Measurements from ENCODE around the gene GABRR2.

DNA sequence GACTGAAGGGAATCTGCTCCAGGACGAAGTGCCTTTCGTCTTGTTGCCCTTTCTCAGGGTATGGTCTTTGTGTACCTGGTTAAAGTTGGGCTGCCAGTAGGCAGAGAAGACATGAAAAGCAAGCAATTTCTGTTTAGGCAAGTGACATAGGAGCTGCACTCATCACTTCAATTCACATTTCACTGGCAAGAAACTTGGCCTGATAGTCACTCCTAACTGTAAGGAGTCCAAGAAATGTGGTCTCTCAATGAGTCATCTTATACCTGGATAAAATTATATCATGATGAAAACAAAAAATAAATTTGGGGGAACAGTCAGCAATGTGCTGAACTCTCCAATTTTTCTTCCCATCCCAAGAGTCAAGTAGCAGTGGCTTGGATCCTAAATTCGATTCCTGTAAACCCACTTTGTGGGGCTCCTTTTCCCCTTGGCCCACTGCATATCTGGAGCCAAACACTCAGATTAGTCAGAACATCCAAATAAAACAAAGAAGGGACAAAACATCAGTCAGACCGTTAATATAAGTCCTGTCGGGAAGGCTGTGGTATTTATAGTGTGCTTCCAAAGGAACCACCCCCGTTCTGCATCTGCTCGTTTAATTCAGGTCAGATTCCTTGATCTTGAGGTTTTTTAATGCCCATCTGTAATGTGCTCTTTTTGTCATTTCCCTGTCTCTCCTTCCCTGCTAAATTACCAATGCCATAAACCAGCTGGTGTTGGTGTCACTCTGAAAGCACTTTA lies 93.0 kb downstream of the GABRR2 start:
- TF ChIP-seq FOXK2 (IDR thresholded peaks at IDR 0.05): no peak
- no peak for TF ChIP-seq SP1 (IDR thresholded peaks at IDR 0.05)
- no peak for TF ChIP-seq L3MBTL2 (conservative IDR thresholded peaks at IDR 0.05)
- no peak for TF ChIP-seq LEF1 (IDR thresholded peaks at IDR 0.05; ENCODE audit: borderline replicate concordance)
- no peak for TF ChIP-seq TARDBP (IDR thresholded peaks at IDR 0.05)
- no peak for TF ChIP-seq SUZ12 (IDR thresholded peaks at IDR 0.05)
- TF ChIP-seq NFRKB (IDR thresholded peaks at IDR 0.05): no peak
- TF ChIP-seq PKNOX1 (IDR thresholded peaks at IDR 0.05): no peak; the same call in 1 of the 2 replicates
- TF ChIP-seq FOXA1 (IDR thresholded peaks at IDR 0.05): no peak
- no peak for TF ChIP-seq FOXM1 (IDR thresholded peaks at IDR 0.05; ENCODE audit: borderline replicate concordance)
- no peak for TF ChIP-seq BHLHE40 (IDR thresholded peaks at IDR 0.05; ENCODE audit: borderline replicate concordance)

Measured in HEK293T (cell line).